Neural cell (in vitro differentiated cells): ENCODE data around the gene MLLT3.

Source experiments
- CTCF ChIP-seq: fragments of 450-650 bp; IDR thresholded peaks from 2 replicates; pipeline ENCODE4 v1.5.1; 2014; ENCODE audit warnings: antibody characterized with exemption, mild to moderate bottlenecking, moderate library complexity; ENCODE audit not compliant: poor library complexity, severe bottlenecking
- EZH2 ChIP-seq: fragments of 200-600, 300-800 bp; shearing (Covaris generic), sonication (generic); IDR thresholded peaks from 2 replicates; pipeline ENCODE4 v1.6.1; 2014; ENCODE audit warnings: antibody characterized with exemption, low read length, borderline replicate concordance, mild to moderate bottlenecking; ENCODE audit not compliant: insufficient read depth, poor library complexity, severe bottlenecking
- MXI1 ChIP-seq: fragments of 450-650 bp; conservative IDR thresholded peaks from 2 replicates; pipeline ENCODE4 v1.6.1; 2014; ENCODE audit warnings: antibody characterized with exemption, mild to moderate bottlenecking; ENCODE audit not compliant: poor library complexity, severe bottlenecking
- POLR2AphosphoS5 ChIP-seq: IDR thresholded peaks from 2 replicates; pipeline ENCODE4 v1.6.1; 2012
- RAD21 ChIP-seq: fragments of 450-650 bp; conservative IDR thresholded peaks from 2 replicates; pipeline ENCODE4 v1.6.1; 2014; ENCODE audit warnings: antibody characterized with exemption, mild to moderate bottlenecking, moderate library complexity
- SMC3 ChIP-seq: fragments of 450-650 bp; conservative IDR thresholded peaks from 2 replicates; pipeline ENCODE4 v1.6.1; 2014; ENCODE audit warnings: antibody characterized with exemption, mild to moderate bottlenecking, moderate library complexity; ENCODE audit not compliant: poor library complexity
- TAF1 ChIP-seq: IDR thresholded peaks from 2 replicates; pipeline ENCODE4 v1.6.1; 2012; ENCODE audit warnings: low read depth

DNA sequence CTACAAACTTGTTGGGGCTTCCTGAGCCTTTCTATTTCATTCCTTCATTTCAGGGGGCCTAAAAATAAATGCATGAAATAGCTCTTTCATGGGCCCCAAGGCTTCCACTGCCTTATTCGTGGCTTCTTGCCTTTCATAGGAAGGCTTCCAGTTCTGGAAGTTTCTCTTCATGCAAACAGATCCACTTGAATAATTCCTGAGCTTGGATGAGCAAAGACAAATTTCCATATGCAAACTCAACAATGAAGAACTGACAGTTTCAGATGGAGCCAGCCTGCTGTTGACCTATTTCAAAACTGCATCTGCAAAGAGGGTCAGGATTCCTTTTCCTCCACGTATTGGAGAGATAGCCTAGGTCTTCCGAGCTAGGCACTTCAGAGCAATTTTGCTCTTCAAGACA lies 142.1 kb downstream of the MLLT3 start:
- TF ChIP-seq CTCF (no peak), EZH2 (no peak), TAF1 (no peak), SMC3 (no peak), RAD21 (no peak), POLR2AphosphoS5 (no peak), MXI1 (no peak)
